Liver (tissue), 3 donors: ENCODE measurements around the gene ISCA1.

Experiments
- CTCF ChIP-seq: fragments of 150-350 bp; IDR thresholded peaks from 2 replicates; pipeline ENCODE4 v1.5.1; 2017; ENCODE audit warnings: improper control_type of control experiment, low read depth, low read length; ENCODE audit not compliant: missing input control
- EGR1 ChIP-seq, 2 donors: IDR thresholded peaks; 2 replicates each; pipeline ENCODE4 v1.6.1; 2016 to 2018; ENCODE audit warnings: antibody characterized with exemption in 2 of 2, low read depth in 2 of 2
- donor health status: healthy.
- donor health status: healthy.

- TF ChIP-seq CTCF (no peak), EGR1 (IDR thresholded peaks at IDR 0.05; ENCODE audit: low read depth in 2 of 2) (no peak)
Observed at GRCh38 chr9:86279839-86280238, 2.5 kb downstream of the ISCA1 start.
